ENCODE results near the gene ZNF831. TPM values are rescaled to one million over a fixed set of nuclear protein-coding genes. Genes with fewer than 3 reads are reported as not detected.

The ZNF831 gene
- total RNA-seq, 1 donor: not detected

DNA sequence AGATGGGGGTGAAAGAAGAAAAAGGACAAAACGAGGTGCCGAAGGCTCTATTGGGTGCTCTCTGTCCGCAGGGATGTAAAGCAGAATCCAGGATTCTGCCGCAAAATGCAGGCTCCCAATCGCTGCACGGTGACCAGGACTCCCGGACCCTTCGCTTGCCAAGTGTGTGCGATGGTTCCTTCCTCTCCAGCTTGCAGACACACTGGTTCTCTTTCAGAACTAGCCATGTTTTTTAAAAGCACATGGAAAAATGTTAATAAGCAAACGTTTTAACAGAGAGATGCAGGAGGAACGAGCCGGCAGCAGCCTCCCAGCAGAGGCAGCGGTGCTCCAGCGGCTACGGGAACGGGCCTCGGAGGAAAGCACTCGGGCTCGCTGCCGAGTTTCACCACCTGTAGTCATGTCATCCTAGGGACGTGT, 59.6 kb downstream of the ZNF831 start:
- no peaks in the 10 kb centered on the region for H4K20me1 ChIP-seq (ENCODE audit: insufficient read depth, low read length)
- no peak overlapping the region for H3K27ac ChIP-seq (ENCODE audit: low read depth, low read length)
- no peaks in the 10 kb centered on the region for H3K9me3 ChIP-seq (ENCODE audit: low read depth, low read length)
- H3K27me3 ChIP-seq (ENCODE audit: insufficient read depth, low read length): peaks cover 54% of the 10 kb centered on the region
- peak overlapping the region; percentile 62 for H2AFZ ChIP-seq (ENCODE audit: low read length)
- H3K4me3 ChIP-seq (ENCODE audit: insufficient read depth, low read length): peak overlapping the region; percentile 15
- H3K79me2 ChIP-seq (ENCODE audit: insufficient read depth, low read length): no peaks in the 10 kb centered on the region
- peaks cover 16% of the 10 kb centered on the region for H3K4me1 ChIP-seq (ENCODE audit: insufficient read depth, low read length)
- TF ChIP-seq, protein P1, sequence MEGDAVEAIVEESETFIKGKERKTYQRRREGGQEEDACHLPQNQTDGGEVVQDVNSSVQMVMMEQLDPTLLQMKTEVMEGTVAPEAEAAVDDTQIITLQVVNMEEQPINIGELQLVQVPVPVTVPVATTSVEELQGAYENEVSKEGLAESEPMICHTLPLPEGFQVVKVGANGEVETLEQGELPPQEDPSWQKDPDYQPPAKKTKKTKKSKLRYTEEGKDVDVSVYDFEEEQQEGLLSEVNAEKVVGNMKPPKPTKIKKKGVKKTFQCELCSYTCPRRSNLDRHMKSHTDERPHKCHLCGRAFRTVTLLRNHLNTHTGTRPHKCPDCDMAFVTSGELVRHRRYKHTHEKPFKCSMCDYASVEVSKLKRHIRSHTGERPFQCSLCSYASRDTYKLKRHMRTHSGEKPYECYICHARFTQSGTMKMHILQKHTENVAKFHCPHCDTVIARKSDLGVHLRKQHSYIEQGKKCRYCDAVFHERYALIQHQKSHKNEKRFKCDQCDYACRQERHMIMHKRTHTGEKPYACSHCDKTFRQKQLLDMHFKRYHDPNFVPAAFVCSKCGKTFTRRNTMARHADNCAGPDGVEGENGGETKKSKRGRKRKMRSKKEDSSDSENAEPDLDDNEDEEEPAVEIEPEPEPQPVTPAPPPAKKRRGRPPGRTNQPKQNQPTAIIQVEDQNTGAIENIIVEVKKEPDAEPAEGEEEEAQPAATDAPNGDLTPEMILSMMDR (IDR thresholded peaks at IDR 0.05; ENCODE audit: extremely low read depth, low read depth, low read length): no peak
- H3K4me2 ChIP-seq (ENCODE audit: insufficient read depth, low read length): peak overlapping the region; percentile 87
- H3K36me3 ChIP-seq (ENCODE audit: insufficient read depth, low read length): no peaks in the 10 kb centered on the region
- DNase-seq (ENCODE audit: insufficient read length, low spot score, missing footprints): no peak

DNA sequence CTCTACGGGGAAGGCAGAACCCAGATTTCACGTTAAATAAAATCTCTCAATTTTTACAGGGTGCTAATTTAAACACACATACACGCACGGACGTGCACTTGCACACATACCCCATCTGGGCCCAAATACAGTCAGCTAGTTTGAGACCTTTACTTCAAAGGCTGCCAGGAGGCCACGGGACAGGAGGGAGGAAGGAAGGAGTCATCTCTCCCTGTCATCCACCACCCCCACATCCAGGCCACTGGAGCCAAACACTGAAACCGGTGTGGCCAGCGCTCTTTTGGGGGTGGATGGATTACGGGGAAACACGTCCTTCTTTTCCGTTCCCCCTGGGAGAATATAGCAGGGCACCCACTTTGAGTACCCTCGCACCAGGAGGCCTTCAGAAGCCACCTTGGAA, 60.1 kb downstream of the ZNF831 start:
- Histone ChIP-seq H3K4me3 (ENCODE audit: insufficient read depth, low read length) (no peak overlapping the region), H3K27me3 (ENCODE audit: insufficient read depth, low read length) (peaks cover 54% of the 10 kb centered on the region), H3K4me2 (ENCODE audit: insufficient read depth, low read length) (no peak overlapping the region), H3K27ac (ENCODE audit: low read depth, low read length) (no peak overlapping the region), H2AFZ (ENCODE audit: low read length) (no peak overlapping the region), H3K4me1 (ENCODE audit: insufficient read depth, low read length) (peaks cover 16% of the 10 kb centered on the region), H3K9me3 (ENCODE audit: low read depth, low read length) (no peaks in the 10 kb centered on the region), H4K20me1 (ENCODE audit: insufficient read depth, low read length) (no peaks in the 10 kb centered on the region), H3K36me3 (ENCODE audit: insufficient read depth, low read length) (no peaks in the 10 kb centered on the region), H3K79me2 (ENCODE audit: insufficient read depth, low read length) (no peaks in the 10 kb centered on the region)
- no peak for DNase-seq (ENCODE audit: insufficient read length, low spot score, missing footprints)
- TF ChIP-seq, protein P1 (IDR thresholded peaks at IDR 0.05; ENCODE audit: extremely low read depth, low read depth, low read length): no peak

DNA sequence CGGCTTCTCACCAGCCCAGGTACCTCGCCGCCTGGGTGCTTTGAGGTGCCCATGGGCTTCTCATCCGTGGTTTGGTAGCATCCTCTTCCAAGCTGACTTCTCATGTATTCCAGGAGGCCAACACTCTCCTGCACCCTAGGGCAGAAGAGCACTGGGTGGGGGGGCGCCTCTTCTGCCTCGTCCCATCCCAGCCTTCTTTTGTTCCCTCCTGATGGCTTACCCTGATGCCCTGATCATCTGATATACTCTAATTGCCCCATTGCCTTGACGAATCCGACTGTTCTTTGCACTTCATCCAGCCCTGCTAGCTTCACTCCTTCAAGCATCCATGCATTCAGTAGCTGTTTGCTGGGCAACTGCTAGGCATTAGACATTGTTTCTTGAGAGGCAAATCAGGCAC, 60.6 kb downstream of the ZNF831 start:
- H3K27ac ChIP-seq (ENCODE audit: low read depth, low read length): no peak overlapping the region
- H2AFZ ChIP-seq (ENCODE audit: low read length): no peak overlapping the region
- TF ChIP-seq, protein P1 (IDR thresholded peaks at IDR 0.05; ENCODE audit: extremely low read depth, low read depth, low read length): no peak
- H3K4me2 ChIP-seq (ENCODE audit: insufficient read depth, low read length): no peak overlapping the region
- no peaks in the 10 kb centered on the region for H3K79me2 ChIP-seq (ENCODE audit: insufficient read depth, low read length)
- H3K4me3 ChIP-seq (ENCODE audit: insufficient read depth, low read length): no peak overlapping the region
- no peaks in the 10 kb centered on the region for H4K20me1 ChIP-seq (ENCODE audit: insufficient read depth, low read length)
- peaks cover 54% of the 10 kb centered on the region for H3K27me3 ChIP-seq (ENCODE audit: insufficient read depth, low read length)
- peaks cover 16% of the 10 kb centered on the region for H3K4me1 ChIP-seq (ENCODE audit: insufficient read depth, low read length)
- DNase-seq (ENCODE audit: insufficient read length, low spot score, missing footprints): no peak
- no peaks in the 10 kb centered on the region for H3K9me3 ChIP-seq (ENCODE audit: low read depth, low read length)
- no peaks in the 10 kb centered on the region for H3K36me3 ChIP-seq (ENCODE audit: insufficient read depth, low read length)

DNA sequence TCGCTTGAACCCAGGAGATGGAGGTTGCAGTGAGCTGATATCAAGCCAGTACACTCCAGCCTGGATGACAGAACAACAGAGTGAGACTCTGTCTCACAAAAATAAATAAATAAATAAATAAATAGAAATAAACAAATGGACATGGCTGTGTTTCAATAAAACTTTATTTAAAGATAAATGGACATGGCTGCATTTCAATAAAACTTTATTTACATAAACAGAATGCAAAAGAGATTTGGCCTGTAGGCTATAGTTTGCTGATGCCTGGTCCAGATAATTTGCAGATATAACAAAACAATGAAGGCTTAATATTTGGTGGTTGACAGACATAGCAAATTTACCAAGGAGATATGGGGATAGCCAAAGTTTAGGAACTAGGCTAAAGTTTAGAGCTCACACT, 66.8 kb downstream of the ZNF831 start:
- Histone ChIP-seq H4K20me1 (ENCODE audit: insufficient read depth, low read length) (no peaks in the 10 kb centered on the region), H3K9me3 (ENCODE audit: low read depth, low read length) (no peaks in the 10 kb centered on the region), H3K4me1 (ENCODE audit: insufficient read depth, low read length) (no peaks in the 10 kb centered on the region), H3K4me3 (ENCODE audit: insufficient read depth, low read length) (no peak overlapping the region), H3K36me3 (ENCODE audit: insufficient read depth, low read length) (no peaks in the 10 kb centered on the region), H3K4me2 (ENCODE audit: insufficient read depth, low read length) (no peak overlapping the region), H3K27me3 (ENCODE audit: insufficient read depth, low read length) (peaks cover 14% of the 10 kb centered on the region), H3K79me2 (ENCODE audit: insufficient read depth, low read length) (no peaks in the 10 kb centered on the region), H3K27ac (ENCODE audit: low read depth, low read length) (no peak overlapping the region), H2AFZ (ENCODE audit: low read length) (no peak overlapping the region)
- no peak for DNase-seq (ENCODE audit: insufficient read length, low spot score, missing footprints)
- TF ChIP-seq, protein P1 (IDR thresholded peaks at IDR 0.05; ENCODE audit: extremely low read depth, low read depth, low read length): no peak
